Fibroblast of pulmonary artery (primary cell): ENCODE results near the gene PGS1.

Source experiments
- DNase-seq: peaks from one replicate; pipeline ENCODE4 v3.0.0-alpha.2; 2010; ENCODE audit warnings: low read depth
- H3K4me3 ChIP-seq: replicated peaks from 2 replicates; pipeline ENCODE4 v1.5.1; 2011; ENCODE audit warnings: low read depth, mild to moderate bottlenecking, control low read depth, low read length, moderate library complexity
- TF ChIP-seq, protein P1 (sequence below): IDR thresholded peaks from 2 replicates; pipeline ENCODE4 v1.5.1; 2011; ENCODE audit warnings: mild to moderate bottlenecking, control low read depth, low read length, inconsistent platforms; ENCODE audit errors: missing control alignments

PGS1 gene

DNA sequence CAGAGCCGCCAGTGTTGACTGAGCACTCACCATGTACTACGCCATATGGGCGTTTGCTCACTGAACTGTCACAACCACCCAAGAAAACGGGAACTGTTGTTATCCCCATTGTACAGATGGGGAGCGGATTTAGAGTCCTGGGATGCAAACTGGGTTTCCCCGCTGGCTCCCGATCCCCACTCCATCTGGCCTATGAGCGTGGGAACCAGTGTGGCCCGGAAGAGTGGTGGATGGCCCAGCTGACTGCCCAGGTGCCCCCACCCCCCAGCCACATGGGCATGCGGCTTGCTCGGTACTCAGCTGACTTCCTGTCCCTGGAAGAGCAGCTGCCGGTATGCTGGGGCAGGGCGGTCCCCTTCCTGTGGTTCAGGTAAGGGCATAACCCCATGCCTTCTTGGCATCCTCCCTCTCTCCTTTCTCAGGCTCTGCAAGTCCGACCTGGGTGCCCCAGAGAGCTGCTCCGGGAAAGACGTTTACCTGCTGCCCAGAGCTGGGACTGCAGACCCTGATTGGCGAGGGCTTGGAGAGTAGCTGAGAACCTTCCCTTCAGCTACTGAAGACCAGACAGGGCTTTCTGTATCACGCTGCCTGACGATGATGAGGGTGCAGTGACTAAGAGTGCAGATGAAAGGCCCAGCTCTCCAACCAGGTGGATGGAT is 34.8 kb upstream of the PGS1 start:
- no peak overlapping the region for H3K4me3 ChIP-seq
- no peak for DNase-seq
- TF ChIP-seq, protein P1, sequence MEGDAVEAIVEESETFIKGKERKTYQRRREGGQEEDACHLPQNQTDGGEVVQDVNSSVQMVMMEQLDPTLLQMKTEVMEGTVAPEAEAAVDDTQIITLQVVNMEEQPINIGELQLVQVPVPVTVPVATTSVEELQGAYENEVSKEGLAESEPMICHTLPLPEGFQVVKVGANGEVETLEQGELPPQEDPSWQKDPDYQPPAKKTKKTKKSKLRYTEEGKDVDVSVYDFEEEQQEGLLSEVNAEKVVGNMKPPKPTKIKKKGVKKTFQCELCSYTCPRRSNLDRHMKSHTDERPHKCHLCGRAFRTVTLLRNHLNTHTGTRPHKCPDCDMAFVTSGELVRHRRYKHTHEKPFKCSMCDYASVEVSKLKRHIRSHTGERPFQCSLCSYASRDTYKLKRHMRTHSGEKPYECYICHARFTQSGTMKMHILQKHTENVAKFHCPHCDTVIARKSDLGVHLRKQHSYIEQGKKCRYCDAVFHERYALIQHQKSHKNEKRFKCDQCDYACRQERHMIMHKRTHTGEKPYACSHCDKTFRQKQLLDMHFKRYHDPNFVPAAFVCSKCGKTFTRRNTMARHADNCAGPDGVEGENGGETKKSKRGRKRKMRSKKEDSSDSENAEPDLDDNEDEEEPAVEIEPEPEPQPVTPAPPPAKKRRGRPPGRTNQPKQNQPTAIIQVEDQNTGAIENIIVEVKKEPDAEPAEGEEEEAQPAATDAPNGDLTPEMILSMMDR: no peak

DNA sequence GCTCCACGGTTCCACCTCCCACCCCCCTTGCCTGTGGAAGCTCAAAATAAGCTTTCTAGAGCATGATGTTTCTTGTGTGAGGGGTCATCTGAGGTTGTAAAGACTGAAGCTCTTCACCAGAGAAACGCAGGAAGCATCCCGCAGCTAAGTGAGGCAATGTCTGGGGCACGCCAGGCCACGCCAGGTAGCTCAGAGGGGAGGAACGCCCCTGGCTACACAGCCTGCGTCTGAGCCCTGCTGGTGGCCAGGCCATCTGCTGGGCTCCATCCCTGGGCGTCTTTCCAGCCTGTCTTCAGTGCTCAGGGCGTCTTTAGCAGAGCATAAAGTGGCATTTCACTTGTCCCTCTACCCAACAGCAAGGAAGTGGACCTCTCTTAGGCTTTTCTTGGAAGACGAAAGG is 33.8 kb upstream of the PGS1 start:
- DNase-seq: no peak
- TF ChIP-seq, protein P1: no peak
- H3K4me3 ChIP-seq: no peak overlapping the region

DNA sequence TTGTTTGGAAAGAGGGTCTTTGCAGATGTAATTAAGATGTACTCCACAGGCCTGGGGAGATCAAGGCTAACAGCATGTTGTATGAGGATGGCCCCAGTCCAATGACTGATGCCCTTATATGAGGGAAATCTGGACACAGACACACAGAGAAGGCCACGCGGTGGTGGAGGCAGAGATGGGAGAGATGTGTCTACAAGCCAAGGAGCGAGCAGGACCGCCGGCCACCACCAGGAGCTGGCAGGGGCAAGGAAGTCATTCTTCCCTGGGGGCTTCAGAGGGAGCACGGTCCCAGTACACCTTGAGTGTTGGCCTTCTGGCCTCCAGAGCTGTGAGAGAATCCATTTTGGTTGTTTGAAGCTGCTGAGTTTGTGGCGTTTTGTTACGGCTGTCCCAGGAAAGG is 33.3 kb upstream of the PGS1 start:
- DNase-seq: no peak
- TF ChIP-seq, protein P1: no peak
- H3K4me3 ChIP-seq: no peak overlapping the region

DNA sequence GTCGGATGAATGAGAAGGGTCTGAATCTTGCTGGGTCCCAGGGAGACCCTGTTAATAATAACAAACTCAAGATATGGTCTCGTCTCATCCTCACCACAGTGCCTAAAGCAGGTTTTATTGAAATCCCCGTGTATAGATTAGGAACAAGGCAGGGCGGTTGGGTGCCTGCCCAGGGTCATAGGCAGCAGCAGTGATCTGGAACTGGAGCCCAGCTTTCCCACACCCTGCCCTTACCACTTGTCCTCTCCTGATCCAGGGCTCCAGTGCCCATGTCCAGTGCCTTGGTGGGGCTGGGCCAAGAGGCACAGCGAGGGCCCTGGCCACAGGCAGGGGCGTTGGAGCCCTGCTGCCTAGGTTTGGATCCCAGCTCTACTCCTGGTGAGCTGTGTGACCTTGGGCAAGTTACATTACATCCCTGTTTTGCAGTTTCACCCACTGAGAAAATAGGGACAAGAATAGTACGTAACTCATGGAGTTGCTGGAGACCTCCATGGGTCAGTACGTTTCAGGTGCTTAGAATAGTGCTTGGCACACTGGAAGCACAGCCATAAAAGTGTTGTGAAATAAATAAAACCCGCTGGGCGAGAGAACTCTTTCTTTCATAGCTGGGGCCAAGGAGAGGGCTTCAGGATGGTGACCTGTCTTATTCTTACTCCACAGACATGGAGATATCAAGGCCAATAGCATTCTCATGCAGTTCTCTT is 32.5 kb upstream of the PGS1 start:
- DNase-seq: no peak
- TF ChIP-seq, protein P1: no peak
- no peak overlapping the region for H3K4me3 ChIP-seq

DNA sequence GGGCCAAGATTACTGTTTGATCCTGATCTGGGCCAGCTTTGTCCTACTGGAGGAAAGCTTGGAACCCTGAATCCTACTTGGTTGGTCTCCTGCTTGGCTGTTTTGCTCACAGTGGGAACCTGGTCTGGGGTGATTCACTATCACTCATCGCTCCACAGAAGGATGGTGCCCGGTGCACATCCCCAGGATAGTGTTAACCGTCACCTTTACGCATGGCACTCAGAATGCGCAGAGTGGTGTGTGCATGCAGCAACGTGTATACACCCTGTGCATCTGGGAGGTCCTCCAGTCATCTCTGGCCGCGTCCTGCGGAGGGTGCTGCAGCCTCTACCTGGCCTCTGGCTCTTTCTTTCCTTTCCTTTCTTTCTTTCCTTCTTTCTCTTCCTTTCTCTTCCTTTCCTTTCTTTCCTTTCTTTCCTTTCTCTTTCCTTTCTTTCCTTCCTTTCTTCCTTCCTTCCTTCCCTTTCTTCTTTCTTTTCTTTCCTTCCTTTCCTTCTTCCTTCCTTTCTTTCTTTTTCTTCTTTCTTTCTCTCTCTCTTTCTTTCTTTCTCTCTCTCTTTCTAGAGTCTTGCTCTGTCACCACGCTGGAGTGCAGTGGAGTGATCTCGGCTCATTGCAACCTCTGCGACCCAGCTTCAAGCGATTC is 31.7 kb upstream of the PGS1 start:
- no peak overlapping the region for H3K4me3 ChIP-seq
- no peak for DNase-seq
- TF ChIP-seq, protein P1: no peak

DNA sequence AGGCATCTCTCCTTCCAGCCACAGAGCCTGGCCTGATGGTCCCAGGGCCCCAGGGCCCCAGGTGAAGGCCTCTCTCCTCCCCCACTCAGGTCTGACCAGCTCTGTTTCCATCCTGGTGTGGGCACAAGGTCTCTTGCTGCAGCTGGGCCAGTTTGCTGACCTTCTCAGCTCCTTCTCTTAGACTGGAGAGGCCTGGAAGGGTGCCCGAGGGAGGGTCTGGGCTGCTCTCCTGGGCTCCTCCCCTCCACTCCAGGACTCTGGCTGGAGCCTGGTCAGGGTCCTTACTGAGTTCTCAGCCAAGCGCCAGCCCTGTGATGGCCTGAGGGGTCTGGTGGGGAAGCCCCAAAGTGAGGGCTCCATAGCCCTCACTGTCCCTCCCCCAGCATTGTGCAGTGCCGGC is 31.0 kb upstream of the PGS1 start:
- TF ChIP-seq, protein P1: no peak
- no peak overlapping the region for H3K4me3 ChIP-seq
- no peak for DNase-seq
